ENCODE data around the gene ABCC5.

Gene ABCC5

GRCh38 chr3:183987000-183987600 is 30.6 kb downstream of the ABCC5 start:
- H3F3A ChIP-seq (ENCODE audit: low read depth): peaks cover 3% of the 10 kb centered on the region; the same call in 1 of the 2 replicates
- peaks cover 18% of the 10 kb centered on the region for H3K4me1 ChIP-seq (ENCODE audit: insufficient read depth, low read length, poor library complexity, severe bottlenecking)
- peak overlapping the region; percentile 57 for H3K4me2 ChIP-seq (ENCODE audit: low read depth, low read length, poor library complexity, severe bottlenecking)
- H3K9me2 ChIP-seq (replicated peaks; ENCODE audit: low read depth, low read length): no peaks in the 10 kb centered on the region
- H4K20me1 ChIP-seq (ENCODE audit: insufficient read depth, low read length, poor library complexity, severe bottlenecking): no peaks in the 10 kb centered on the region
- no peaks in the 10 kb centered on the region for H3K79me2 ChIP-seq (ENCODE audit: insufficient read depth, low read length)
- no peaks in the 10 kb centered on the region for H3K27me3 ChIP-seq (ENCODE audit: insufficient read depth, low read length, poor library complexity, severe bottlenecking)
- TF ChIP-seq EZH2phosphoT487 (IDR thresholded peaks at IDR 0.05; ENCODE audit: borderline replicate concordance) (no peak), CTCF (conservative IDR thresholded peaks at IDR 0.05; ENCODE audit: low read length) (no peak)
- H3K4me3 ChIP-seq (ENCODE audit: low read length, poor library complexity, severe bottlenecking): no peak overlapping the region
- H3K36me3 ChIP-seq (ENCODE audit: insufficient read depth, low read length): peaks cover 37% of the 10 kb centered on the region; the same call in 1 of the 2 replicates
- H2AFZ ChIP-seq (ENCODE audit: low read length): no peak overlapping the region
- H3K9me3 ChIP-seq (ENCODE audit: insufficient read depth, low read depth, low read length): no peaks in the 10 kb centered on the region
- no peak overlapping the region for H3K9ac ChIP-seq (ENCODE audit: low read depth, low read length, poor library complexity, severe bottlenecking)

- no peaks in the 10 kb centered on the region for H3K27me3 ChIP-seq (ENCODE audit: insufficient read depth, low read length, poor library complexity, severe bottlenecking)
These were observed 32.6 kb downstream of the ABCC5 start for GRCh38 chr3:183984749-183985729.

More at GRCh38 chr3:183984749-183985729, 32.6 kb downstream of the ABCC5 start:
- no peak overlapping the region for H3K9ac ChIP-seq (ENCODE audit: low read depth, low read length, poor library complexity, severe bottlenecking)
- TF ChIP-seq CTCF (conservative IDR thresholded peaks at IDR 0.05; ENCODE audit: low read length) (no peak), EZH2phosphoT487 (IDR thresholded peaks at IDR 0.05; ENCODE audit: borderline replicate concordance) (no peak)
- H3K36me3 ChIP-seq (ENCODE audit: insufficient read depth, low read length): peaks cover 42% of the 10 kb centered on the region; the same call in 1 of the 2 replicates
- H3K4me3 ChIP-seq (ENCODE audit: low read length, poor library complexity, severe bottlenecking): no peak overlapping the region
- H3K4me2 ChIP-seq (ENCODE audit: low read depth, low read length, poor library complexity, severe bottlenecking): no peak overlapping the region
- H3K9me2 ChIP-seq (replicated peaks; ENCODE audit: low read depth, low read length): no peaks in the 10 kb centered on the region
- no peaks in the 10 kb centered on the region for H3K9me3 ChIP-seq (ENCODE audit: insufficient read depth, low read depth, low read length)
- no peak overlapping the region for H2AFZ ChIP-seq (ENCODE audit: low read length)
- H3F3A ChIP-seq (ENCODE audit: low read depth): peaks cover 3% of the 10 kb centered on the region; the same call in 1 of the 2 replicates
- H3K4me1 ChIP-seq (ENCODE audit: insufficient read depth, low read length, poor library complexity, severe bottlenecking): peaks cover 18% of the 10 kb centered on the region
- no peaks in the 10 kb centered on the region for H3K79me2 ChIP-seq (ENCODE audit: insufficient read depth, low read length)
- H4K20me1 ChIP-seq (ENCODE audit: insufficient read depth, low read length, poor library complexity, severe bottlenecking): no peaks in the 10 kb centered on the region

Measured in Loucy (cell line).